Measurements from ENCODE around the gene NDUFB2. TPM values are rescaled to one million over a fixed set of nuclear protein-coding genes. Genes with fewer than 3 reads are reported as not detected.

NDUFB2 gene
- total RNA-seq, result 100 to 1,000 TPM; 171 to 183 TPM

GRCh38 chr7:140696680-140697446, at the start of gene NDUFB2:
Gene NDUFB2 (plus strand): TSS chr7:140696708. CDS start chr7:140696745, 37 bp downstream.
- intact Hi-C loops (cut with micrococcal nuclease), result loop anchor here (1.0 to 10.0 kb wide), 6 partner anchors 24 to 858 kb away; partner anchors contain the start of genes AGK, BRAF, MKRN1 and MRPS33
- POLR2A ChIA-PET, result interaction anchor here (1.0 to 1.4 kb wide), 2 partner anchors 10 to 220 kb away, joined by 3 to 4 read pairs; no protein-coding TSS in a partner anchor

DNA sequence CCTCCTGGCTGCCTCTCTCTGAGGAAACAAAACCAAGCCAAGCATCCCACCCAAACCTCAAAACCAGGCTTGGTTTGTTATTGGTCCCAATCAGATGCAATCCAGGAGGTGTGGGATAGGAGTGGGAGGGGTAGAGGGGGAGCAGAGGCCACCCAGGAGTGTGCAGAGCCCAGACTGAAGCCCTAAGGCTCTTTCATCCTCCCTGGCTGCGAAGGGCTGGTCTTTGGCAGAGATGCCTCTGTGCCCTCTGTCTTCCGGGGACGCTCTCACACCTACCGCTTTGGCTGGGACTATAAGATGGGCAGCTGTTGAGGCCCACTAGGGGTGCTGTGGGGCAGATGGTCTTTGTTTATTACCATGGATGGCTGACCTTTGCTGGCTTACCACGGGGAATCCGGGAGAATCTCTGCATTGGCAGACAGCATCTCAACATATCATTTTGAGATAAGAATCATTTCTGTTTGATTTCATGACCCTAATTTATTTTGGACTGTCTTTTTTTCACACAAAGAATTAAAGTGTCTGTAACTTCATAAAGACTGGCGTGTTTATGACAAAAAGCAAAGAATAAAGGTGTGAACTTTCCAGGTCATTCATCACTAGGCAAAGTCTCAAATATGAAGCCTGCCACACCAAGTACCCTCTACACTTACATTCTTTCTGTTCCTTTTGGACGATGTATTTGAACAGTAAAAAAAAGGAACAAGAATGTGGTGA, 49.4 kb upstream of the NDUFB2 start:
- CTCF ChIA-PET, result interaction anchor here (0.9 to 2.0 kb wide), 5 partner anchors 11 to 130 kb away, joined by 3 to 6 read pairs (median 4); no protein-coding TSS in a partner anchor
- peaks cover 11% of the 10 kb centered on the region for H3K27me3 Mint-ChIP-seq

More at GRCh38 chr7:140696680-140697446, at the start of gene NDUFB2:
- Mint-ChIP-seq H3K27me3 (no peaks in the 10 kb centered on the region), H3K4me1 (ENCODE audit: low read depth) (peaks cover 32% of the 10 kb centered on the region), H3K36me3 (peaks cover 2% of the 10 kb centered on the region), H3K27ac (peak within 1 kb of the TSS; percentile 97), H3K9me3 (no peaks in the 10 kb centered on the region), H3K4me3 (peak within 1 kb of the TSS; percentile 95)
- CTCF ChIA-PET, result interaction anchor here (0.7 to 1.1 kb wide), 4 partner anchors 19 to 177 kb away, joined by 3 read pairs; partner anchors contain the start of gene ADCK2
- peak; percentile 80 for DNase-seq

GRCh38 chr7:140649556-140650205, 46.8 kb upstream of the NDUFB2 start:
- intact Hi-C loops (cut with micrococcal nuclease), result loop anchor here (5.0 kb wide), 1 partner anchor 363 kb away; the partner anchor contains the start of gene MRPS33
- CTCF ChIA-PET, result interaction anchor here (1.2 kb wide), 1 partner anchor 132 kb away, joined by 4 read pairs; no protein-coding TSS in a partner anchor

More for the DNA sequence above, 49.4 kb upstream of the NDUFB2 start:
- no peak overlapping the region for H3K27ac Mint-ChIP-seq
- no peak overlapping the region for H3K4me3 Mint-ChIP-seq
- peak; percentile 53 for DNase-seq
- no peaks in the 10 kb centered on the region for H3K36me3 Mint-ChIP-seq
- H3K9me3 Mint-ChIP-seq, result no peaks in the 10 kb centered on the region
- no peaks in the 10 kb centered on the region for H3K4me1 Mint-ChIP-seq (ENCODE audit: low read depth)
- intact Hi-C loops (cut with micrococcal nuclease), result no loop called here
- POLR2A ChIA-PET, result no interaction called here

GRCh38 chr7:140650367-140650766, 46.1 kb upstream of the NDUFB2 start:
- intact Hi-C loops (cut with micrococcal nuclease), result loop anchor here (5.0 kb wide), 1 partner anchor 362 kb away; the partner anchor contains the start of gene MRPS33
- CTCF ChIA-PET, result interaction anchor here (1.2 kb wide), 1 partner anchor 132 kb away, joined by 4 read pairs; no protein-coding TSS in a partner anchor
- H3K27ac Mint-ChIP-seq, result no peak overlapping the region

More at GRCh38 chr7:140649556-140650205, 46.8 kb upstream of the NDUFB2 start:
- no peak for DNase-seq
- Mint-ChIP-seq H3K27me3 (peaks cover 4% of the 10 kb centered on the region), H3K4me3 (no peak overlapping the region), H3K27ac (no peak overlapping the region), H3K4me1 (ENCODE audit: low read depth) (peaks cover 2% of the 10 kb centered on the region), H3K9me3 (no peaks in the 10 kb centered on the region), H3K36me3 (no peaks in the 10 kb centered on the region)
- POLR2A ChIA-PET, result no interaction called here

GRCh38 chr7:140653319-140654108, 43.0 kb upstream of the NDUFB2 start:
- Mint-ChIP-seq H3K4me1 (ENCODE audit: low read depth) (peaks cover 17% of the 10 kb centered on the region), H3K4me3 (no peak overlapping the region), H3K27me3 (peaks cover 5% of the 10 kb centered on the region), H3K27ac (no peak overlapping the region), H3K36me3 (no peaks in the 10 kb centered on the region), H3K9me3 (no peaks in the 10 kb centered on the region)
- ChIA-PET CTCF (interaction anchor here (0.5 to 4.1 kb wide), 22 partner anchors 8 to 330 kb away, joined by 3 to 74 read pairs (median 4); partner anchors contain the start of genes ADCK2, DENND2A and MKRN1), POLR2A (interaction anchor here (0.6 kb wide), 1 partner anchor 165 kb away, joined by 3 read pairs; no protein-coding TSS in a partner anchor)
- no peak for DNase-seq
- intact Hi-C loops (cut with micrococcal nuclease), result loop anchor here (1.0 to 5.0 kb wide), 3 partner anchors 135 to 359 kb away; partner anchors contain the start of gene MRPS33

More at GRCh38 chr7:140650367-140650766, 46.1 kb upstream of the NDUFB2 start:
- H3K27me3 Mint-ChIP-seq, result peaks cover 4% of the 10 kb centered on the region
- POLR2A ChIA-PET, result no interaction called here
- H3K9me3 Mint-ChIP-seq, result no peaks in the 10 kb centered on the region
- no peak overlapping the region for H3K4me3 Mint-ChIP-seq
- H3K4me1 Mint-ChIP-seq (ENCODE audit: low read depth), result peaks cover 2% of the 10 kb centered on the region
- no peaks in the 10 kb centered on the region for H3K36me3 Mint-ChIP-seq
- no peak for DNase-seq

DNA sequence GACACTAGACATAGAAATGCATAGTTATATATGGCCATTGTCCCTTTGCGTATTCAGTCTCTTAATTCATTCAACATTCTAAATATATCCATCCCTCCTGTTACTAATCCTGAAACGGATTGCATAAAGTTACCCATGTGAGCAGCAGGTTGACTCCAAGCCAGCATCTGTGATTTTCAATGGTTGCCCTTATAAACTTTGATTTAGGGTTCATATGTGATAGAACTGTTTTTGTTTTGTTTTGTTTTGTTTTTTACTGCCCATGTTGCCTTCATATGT, 42.5 kb upstream of the NDUFB2 start:
- no peaks in the 10 kb centered on the region for H3K9me3 Mint-ChIP-seq
- H3K27me3 Mint-ChIP-seq, result peaks cover 5% of the 10 kb centered on the region
- intact Hi-C loops (cut with micrococcal nuclease), result loop anchor here (5.0 kb wide), 1 partner anchor 358 kb away; the partner anchor contains the start of gene MRPS33
- DNase-seq, result no peak
- CTCF ChIA-PET, result interaction anchor here (0.6 to 4.1 kb wide), 17 partner anchors 7 to 280 kb away, joined by 3 to 74 read pairs (median 4); partner anchors contain the start of genes DENND2A and MKRN1
- H3K27ac Mint-ChIP-seq, result no peak overlapping the region
- no peaks in the 10 kb centered on the region for H3K36me3 Mint-ChIP-seq
- H3K4me3 Mint-ChIP-seq, result no peak overlapping the region
- POLR2A ChIA-PET, result no interaction called here
- H3K4me1 Mint-ChIP-seq (ENCODE audit: low read depth), result peaks cover 17% of the 10 kb centered on the region

- no peak for DNase-seq
- no peaks in the 10 kb centered on the region for H3K36me3 Mint-ChIP-seq
- ChIA-PET CTCF (interaction anchor here (0.9 to 4.1 kb wide), 2 partner anchors 135 to 138 kb away, joined by 3 to 74 read pairs; no protein-coding TSS in a partner anchor), POLR2A (no interaction called here)
- peaks cover 4% of the 10 kb centered on the region for H3K27me3 Mint-ChIP-seq
- H3K4me3 Mint-ChIP-seq, result no peak overlapping the region
- H3K4me1 Mint-ChIP-seq (ENCODE audit: low read depth), result peaks cover 17% of the 10 kb centered on the region
- no peaks in the 10 kb centered on the region for H3K9me3 Mint-ChIP-seq
- no peak overlapping the region for H3K27ac Mint-ChIP-seq
- intact Hi-C loops (cut with micrococcal nuclease), result loop anchor here (5.0 kb wide), 1 partner anchor 358 kb away; the partner anchor contains the start of gene MRPS33
These were observed 41.8 kb upstream of the NDUFB2 start for GRCh38 chr7:140654661-140655060.

DNA sequence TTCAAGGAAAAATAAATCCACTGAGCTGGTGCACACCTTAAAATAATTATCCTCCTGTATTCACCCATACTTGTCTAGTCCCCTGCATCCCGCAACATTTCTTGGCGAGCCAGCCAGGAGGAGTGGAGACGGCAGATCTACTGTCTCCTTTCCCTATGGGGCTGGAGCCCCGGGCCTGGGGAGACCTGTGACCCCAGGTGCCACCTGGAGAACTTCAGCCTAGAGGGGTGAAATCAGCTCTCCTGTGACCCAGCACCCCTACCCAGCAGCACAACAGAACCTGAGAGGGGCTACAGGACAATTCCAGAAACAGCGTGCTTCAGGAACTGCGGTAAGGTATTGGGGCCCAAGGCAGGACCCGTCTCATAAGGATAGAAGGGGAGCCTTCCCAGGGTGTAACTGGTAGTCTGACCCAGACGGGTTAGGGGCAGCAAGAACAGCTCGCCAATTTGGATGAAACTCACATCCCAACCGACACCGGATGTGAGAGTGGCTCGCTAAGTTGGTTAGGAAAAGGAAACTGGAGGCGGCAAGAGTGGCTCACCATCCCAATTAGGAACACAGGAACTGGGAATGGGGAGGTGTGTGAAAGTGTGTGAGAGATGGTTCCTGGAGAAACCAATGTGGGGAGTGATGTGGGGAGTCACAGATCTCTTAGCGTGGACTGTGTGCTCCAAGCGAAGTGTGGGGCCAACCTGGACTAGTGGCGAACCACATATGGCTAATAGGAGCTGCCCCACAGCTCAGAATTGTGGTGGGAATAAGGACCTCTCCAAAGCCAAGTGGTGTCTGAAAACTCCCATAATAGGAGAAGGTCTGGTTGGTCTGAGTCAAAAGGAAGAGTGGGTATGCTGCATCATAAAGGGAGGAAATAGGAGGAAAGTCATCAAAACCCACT, 40.7 kb upstream of the NDUFB2 start:
- H3K36me3 Mint-ChIP-seq, result no peaks in the 10 kb centered on the region
- H3K4me3 Mint-ChIP-seq, result no peak overlapping the region
- intact Hi-C loops (cut with micrococcal nuclease), result loop anchor here (1.0 kb wide), 1 partner anchor 17 kb away; the partner anchor contains the start of gene ADCK2
- no peaks in the 10 kb centered on the region for H3K9me3 Mint-ChIP-seq
- H3K27me3 Mint-ChIP-seq, result peaks cover 4% of the 10 kb centered on the region
- no peak for DNase-seq
- ChIA-PET CTCF (interaction anchor here (0.6 to 1.6 kb wide), 4 partner anchors 138 to 327 kb away, joined by 3 to 11 read pairs (median 4); no protein-coding TSS in a partner anchor), POLR2A (interaction anchor here (0.9 kb wide), 1 partner anchor 17 kb away, joined by 3 read pairs; the partner anchor contains the start of gene ADCK2)
- H3K4me1 Mint-ChIP-seq (ENCODE audit: low read depth), result peaks cover 17% of the 10 kb centered on the region
- H3K27ac Mint-ChIP-seq, result no peak overlapping the region

GRCh38 chr7:140656548-140657515, 39.7 kb upstream of the NDUFB2 start:
- H3K27ac Mint-ChIP-seq, result no peak overlapping the region

More at GRCh38 chr7:140656548-140657515, 39.7 kb upstream of the NDUFB2 start:
- intact Hi-C loops (cut with micrococcal nuclease), result loop anchor here (1.0 kb wide), 1 partner anchor 15 kb away; the partner anchor contains the start of gene ADCK2
- peaks cover 4% of the 10 kb centered on the region for H3K27me3 Mint-ChIP-seq
- CTCF ChIA-PET, result interaction anchor here (0.6 to 1.6 kb wide), 3 partner anchors 139 to 326 kb away, joined by 3 to 11 read pairs (median 6); no protein-coding TSS in a partner anchor
- H3K9me3 Mint-ChIP-seq, result no peaks in the 10 kb centered on the region
- H3K36me3 Mint-ChIP-seq, result no peaks in the 10 kb centered on the region
- H3K4me1 Mint-ChIP-seq (ENCODE audit: low read depth), result peaks cover 17% of the 10 kb centered on the region
- POLR2A ChIA-PET, result interaction anchor here (0.9 kb wide), 1 partner anchor 16 kb away, joined by 3 read pairs; the partner anchor contains the start of gene ADCK2
- peak; percentile 66 for DNase-seq
- peak overlapping the region; percentile 49 for H3K4me3 Mint-ChIP-seq

Data from activated CD4-positive, alpha-beta memory T cell treated with anti-CD3 and anti-CD28 coated beads for 36 hours (primary cell).